ENCODE measurements around the gene ENDOV.
A peak's percentile ranks its signal among the peaks of the same experiment; 100 is the strongest.

Gene ENDOV

DNA sequence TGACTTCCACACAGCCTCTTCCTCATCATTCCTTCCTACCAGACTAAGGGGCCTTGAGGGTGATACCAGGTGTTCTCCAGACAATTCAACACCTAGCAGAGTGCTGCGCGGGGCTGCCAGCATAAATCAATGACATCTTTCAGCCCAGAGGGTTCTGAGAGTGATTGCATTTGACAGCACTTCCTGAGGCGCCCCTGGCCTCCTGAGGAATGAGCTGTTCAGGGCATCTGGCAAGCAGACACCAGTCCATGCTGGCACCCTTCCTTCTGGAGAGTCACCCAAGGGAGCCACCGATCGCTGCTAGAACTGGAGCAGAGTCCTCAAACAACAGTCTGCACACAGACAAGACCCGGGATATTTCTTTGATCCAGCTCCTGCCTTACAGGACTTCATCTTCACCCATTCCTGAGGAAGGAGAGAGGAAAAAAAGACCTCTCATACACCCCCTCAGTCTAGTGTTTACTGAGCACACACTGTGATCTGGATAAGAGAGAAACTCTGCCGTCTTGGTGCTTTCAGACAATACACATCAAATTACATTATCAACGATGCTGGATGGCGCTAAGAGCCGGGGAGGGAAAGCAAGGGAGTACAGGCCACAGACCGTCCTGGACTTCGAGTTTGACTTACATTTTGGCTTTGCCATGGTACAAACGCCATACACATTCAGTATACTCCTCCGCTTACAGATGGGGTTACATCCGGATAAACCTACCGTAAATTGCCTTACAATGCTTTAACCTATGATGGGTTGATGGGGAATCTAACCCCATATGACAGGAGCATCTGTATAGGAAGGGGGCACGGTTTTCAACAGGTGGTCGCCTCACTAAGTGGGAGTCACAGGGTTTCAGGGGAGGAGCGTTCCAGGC, 38.4 kb downstream of the ENDOV start:
- DNase-seq, result no peak

DNA sequence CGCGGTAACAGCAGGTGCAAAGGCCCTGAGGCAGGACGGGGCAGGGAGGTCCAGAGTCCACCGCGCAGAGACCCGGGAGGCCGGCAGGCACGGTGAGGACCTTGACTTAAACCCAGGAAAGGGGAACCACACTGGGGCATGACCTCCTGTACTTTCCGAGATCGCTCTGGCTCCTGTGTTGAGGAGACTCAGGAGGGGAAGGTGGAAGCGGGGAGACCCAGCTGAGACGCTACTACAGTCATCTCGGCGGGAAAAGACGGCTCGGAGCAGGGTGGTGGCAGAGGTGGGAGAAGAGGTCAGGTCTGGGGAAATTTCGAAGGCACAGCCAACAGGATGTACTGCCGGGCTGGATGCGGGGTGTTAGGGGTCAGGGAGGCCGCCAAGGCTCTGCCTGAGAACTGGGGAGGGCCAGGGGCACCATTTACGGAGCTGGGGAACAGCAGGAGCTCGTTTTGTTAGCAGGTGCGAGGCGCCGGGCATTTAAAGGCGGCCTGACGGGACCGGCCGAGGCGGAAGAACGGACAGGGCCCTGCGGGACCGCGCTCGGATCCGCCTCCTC, 39.1 kb downstream of the ENDOV start:
- DNase-seq, result no peak

DNA sequence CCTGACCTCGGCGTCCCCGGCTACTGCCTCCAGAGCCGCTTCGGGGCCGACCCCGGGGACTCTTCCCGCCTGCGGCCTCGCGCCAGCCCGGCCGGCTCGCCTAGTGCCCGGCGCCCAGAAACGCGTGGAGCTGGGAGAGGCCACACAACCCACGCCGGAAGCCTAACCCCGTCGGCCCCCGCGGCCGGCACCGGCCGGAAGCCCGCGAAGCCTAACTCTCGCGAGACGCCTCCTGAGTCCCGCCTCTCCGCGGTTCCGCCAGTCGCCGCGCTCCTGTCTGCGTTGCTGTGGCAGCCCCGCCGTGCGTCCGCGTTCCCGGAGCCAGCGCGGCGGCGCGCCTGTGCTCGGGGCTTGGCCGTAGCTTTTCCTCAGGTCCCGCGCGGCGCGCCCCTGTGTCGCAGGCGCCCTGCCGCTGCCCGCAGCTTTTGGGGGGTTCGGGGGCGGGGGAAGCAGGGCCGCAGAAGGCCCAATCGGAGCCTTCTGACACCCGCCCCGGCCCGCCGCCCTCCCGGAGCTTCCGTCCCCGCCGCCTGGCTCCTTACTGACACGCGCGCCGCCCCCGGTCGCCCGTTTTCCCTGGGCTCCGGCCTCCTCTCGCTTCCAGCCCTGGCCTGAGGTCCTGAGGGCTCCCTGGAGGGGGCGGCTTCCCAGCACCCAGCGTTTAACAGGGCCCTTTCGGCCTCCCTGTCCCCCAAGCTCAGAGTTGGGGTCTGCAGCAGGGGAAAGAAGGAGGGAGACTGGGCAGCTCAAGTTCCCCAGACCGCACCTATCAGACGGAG, 39.8 kb downstream of the ENDOV start:
- DNase-seq, result peak; percentile 94

DNA sequence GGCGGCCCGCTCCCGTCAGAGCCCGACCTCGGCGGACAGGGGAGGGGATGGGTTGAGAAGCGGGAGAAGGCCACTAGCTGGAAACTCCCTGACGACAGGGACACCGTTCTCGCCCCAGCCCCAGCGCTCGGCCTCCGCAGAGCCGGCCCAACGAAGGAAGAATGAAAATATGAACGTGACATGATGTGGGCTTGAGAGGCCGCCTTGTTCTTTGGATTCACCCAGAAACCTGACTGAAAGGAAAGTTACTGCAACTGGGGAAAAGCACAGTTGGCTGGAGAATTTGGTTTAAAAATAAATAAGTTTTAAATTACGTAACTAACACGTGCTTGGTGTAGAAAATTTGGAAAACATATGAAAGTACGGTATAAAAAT, 40.4 kb downstream of the ENDOV start:
- peak in 1 of 2 donors; percentile 37 for DNase-seq

DNA sequence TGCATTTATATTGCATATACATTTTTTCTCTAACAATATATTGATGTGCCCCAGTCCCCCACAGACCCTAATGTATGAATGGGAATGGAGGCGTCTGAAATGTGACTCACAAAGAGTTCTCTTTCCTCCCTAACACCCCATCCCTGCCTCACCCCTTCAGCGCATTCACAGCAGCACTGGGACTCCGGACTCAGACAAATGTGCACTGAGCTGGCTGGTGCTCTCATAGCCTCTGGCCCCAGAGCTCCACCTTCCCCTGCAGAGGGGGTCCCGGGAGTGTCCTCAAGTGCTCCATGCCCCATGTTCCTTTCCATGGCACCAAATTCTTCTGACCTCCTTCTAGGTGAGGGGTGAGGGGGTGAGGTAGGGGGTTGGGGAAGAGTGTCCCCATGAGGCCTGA, 40.8 kb downstream of the ENDOV start:
- no peak for DNase-seq

DNA sequence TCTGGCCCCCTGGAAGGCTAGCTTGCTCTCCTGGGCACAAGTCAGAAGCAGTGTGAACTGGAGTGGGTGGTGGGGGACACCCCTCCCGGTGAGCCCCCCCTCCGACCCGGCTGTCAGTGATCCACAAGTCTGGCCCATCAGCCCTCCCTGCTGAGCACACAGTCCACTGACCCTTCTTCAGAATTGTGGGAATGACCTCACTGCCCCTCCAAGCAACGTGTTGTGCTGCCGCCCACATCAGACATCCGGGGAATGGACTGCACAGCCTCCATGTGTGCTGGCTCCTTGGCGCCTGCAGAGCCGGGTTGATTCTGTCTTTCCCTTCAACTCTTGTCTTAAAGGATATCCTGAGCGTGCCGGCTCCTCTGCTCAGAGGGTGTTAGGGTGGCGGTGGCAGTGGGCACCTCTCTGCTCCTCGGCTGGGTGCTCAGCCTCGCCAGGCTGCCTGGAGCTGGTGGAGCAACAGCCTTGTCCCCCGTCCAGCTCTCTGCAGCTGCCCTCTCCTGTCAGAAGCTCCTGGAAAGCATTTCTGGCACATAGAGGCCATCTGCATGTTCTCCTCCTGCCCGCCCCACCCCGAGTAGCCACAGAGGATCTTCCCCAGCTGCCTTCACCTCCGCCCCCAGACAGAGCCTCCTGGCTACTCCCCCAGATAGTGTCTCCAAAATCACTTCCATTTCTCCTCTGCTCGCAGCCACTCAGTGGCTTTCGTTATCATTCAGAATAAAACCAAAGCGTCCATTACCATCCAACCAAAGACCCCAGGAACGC, 41.7 kb downstream of the ENDOV start:
- no peak for DNase-seq

DNA sequence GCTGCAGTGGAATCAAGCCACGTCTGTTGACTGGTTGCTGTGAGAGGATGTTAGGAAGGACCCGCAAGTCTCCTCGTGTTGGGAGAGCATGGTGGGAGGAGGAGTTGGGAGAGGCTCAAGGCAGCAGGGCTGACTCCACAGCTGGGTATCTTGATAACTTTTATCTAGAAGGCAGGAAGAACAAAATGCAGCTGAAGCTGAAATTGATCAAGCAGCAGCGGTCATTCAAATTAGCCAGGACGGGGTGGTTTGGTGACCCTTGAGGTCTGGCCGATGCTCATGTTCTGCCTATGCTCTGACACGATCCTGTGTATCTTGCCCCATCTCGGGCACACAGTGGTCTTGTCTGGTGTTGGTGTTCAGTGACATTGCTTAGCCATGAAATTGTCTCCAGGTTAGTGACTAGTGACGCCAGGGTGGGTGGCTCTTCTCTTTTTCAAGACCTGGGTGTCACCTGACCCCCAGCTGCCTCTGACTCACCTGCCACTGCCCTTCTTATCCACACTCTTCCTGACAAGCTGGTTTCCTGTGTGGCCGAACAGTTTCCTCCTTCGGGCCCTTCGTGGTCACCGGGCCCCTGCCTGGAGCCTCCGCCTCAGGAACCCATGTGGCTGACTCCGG, 42.4 kb downstream of the ENDOV start:
- DNase-seq, result no peak

DNA sequence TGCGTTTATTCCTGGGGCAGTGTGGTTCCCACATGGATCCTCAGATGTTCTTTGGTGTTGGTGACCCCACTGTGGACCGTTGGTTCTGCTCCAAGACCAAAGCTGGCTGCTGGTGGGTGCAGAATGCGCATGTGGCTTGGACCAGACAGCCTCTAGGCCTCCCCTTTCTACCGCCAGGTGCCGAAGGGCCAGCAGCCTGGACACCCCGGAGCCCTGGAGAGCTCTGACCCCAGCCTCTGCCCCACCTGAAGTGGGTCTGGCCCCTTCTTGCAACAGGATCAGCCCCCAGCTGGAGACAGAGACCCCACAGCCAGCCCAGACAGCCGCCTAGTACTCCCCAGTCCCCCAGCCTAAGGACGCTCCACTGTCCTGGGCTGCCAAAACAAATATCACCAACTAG, 43.0 kb downstream of the ENDOV start:
- DNase-seq, result no peak

DNA sequence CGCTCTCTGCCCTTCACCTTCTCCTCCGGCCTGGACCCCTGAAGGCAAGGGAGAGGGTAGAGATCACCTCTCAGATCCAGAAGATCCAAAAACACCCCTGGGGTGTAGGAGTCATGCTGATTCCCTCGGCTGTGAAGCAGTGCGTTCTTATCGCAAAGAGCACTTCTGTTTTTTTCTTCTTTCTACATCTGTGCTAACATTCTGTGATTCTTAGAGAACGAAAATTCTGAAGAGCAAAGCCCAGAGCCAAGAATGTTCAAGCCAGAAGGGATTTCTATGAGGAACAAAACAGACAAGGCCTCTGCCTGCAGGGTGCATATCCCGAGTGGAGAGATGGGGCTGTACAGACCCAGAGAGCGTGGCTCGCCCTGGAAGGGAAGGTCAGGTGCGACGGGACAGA, 44.3 kb downstream of the ENDOV start:
- DNase-seq, result no peak

DNA sequence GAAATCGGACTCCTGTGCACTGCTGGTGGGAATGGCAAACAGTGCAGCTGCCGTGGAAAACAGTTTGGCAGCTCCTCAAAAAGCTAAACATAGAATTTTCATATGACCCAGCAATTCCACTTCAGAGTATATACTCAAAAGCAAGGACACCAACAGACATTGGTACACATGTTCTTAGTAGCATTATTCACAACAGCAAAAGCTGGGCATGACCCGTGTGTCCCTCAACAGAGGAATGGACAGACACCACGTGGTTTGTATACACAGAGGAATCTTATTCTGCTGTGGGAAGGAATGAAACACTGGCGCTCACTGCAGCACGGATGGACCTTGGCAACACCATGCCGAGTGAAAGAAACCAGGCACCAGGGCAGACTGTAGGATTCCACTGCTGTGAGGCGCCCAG, 45.5 kb downstream of the ENDOV start:
- no peak for DNase-seq

DNA sequence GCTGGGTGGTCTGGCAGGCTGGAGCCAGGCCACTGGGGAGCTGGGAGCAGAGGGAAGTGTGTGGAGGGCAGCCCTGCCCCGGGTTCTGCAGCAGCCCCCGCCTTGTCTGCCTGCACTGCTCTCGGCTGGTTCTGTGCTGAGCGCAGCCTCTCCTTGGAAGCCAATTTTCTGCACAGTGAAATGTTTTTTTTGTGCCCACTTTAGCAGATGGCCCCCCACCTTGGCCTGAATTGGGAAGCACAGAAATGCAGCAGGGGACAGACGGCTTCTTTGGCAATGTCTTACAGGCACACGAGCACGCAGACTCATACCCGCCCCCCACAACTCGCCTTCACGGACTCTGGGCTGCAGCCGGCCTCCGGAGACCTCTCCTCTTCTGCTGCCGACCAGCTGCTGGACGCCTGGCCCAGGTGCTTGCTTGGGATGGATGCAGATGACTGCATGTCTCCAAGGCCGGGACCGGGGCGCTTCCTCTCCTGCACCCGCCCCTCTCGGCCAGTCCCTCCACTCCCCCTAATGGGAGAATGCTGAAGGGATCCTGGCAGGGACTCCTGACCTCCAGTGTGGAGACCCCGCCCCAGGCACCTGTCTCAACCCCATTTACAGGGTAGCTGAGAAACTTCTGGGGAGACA, 46.7 kb downstream of the ENDOV start:
- DNase-seq, result no peak

DNA sequence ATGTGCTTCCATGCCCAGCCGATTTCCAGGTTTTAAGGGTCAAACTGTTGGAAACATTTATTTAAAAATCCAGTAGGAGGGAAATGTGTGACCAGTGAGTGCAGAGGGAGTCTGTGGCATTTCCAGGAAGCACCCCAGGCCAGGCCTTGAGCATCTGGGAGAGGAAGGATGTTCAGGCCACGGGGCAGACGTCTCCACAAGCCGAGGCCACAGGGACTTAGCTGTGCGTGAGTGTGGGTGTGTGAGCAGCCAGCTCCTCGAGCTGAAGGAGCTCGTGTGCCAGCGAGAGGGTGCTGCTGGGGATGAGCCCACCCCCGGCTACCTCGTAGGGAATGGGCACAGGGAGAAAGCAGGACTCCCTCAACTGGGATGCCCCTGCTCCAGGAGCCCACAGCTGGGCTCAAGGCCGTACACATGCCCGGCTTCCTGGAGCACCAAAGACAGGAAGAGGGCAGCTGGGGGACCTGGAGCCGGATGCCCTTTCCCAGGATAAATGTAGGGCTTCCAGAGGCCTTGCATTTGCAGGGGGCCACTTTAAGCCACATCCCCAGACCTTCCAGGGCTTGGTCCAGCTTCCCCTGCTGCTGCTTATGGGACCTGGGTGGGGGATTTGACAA, 48.9 kb downstream of the ENDOV start:
- DNase-seq, result no peak

DNA sequence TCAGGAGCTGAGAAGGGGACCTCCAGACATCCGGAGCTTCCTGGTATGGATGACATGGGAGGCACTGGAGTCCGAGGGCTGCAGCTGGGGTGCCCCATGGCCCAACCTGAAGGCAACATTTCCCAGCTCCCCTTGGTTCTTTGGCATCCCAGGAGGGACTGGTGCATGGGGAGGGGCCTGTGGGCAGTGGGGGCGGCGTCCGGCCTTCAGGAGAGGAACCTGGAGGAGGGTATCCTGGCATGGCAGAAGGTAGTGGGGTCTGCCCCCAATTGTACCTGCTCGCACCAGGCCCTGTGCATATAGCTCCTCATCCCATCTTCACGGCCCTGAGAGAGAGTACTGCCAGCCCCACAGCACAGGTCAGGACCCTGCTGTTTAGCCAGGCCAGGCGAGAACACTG, 49.5 kb downstream of the ENDOV start:
- no peak for DNase-seq

DNA sequence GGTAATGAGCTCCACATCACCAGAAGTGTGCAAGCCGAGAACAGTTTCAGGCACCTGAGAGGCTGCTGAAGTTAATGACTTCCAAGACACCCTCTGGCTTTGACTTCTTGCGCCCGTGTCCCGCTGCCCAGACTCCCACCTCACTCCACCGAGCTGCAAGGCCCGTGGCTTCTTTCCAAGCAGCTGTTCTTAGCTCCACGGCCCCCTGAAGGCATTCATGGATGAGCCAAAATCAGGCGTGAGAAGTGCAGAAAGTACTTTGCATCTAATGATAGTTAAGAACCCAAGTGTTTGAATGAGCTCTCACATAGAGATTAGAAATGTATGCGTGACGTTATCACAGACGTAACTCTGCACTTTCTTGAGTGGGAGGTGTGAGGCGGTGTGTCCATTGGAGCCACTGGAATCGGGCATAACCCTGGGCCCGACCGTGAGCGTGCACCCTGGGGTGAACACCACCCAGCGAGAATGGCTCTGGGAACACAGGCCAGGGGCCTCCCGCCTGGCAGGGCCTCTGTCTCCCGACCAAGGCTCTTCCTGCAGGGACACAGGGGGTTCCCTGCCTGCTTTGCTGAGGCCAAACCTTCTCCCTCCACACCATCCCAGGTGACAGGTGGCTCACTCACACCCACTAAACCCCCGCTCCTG, 50.5 kb downstream of the ENDOV start:
- no peak for DNase-seq

DNA sequence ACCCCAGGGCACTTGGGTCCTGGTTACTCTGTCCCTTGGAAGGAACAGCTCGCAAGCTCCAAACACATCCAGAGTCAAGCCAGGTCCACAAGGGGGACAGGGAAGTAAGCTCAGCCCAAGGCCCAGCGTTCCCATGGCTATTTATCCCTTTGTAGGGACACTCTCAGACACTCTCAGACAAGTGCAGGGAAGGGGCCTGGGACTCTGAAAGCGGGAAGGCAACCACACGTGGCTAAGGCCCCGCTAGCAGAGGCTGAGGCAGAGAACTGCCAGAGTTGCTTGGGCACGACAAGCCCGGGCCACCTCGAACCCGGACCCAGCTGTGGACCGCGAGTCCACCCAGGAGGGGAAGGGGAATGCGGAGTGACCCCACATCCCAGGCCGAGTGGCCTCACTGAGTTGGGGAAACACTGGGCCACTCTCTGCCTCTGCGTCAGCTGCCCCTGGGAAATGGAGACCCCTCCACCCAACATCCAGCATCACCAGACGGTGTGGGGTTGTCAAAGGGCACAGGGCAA, 51.3 kb downstream of the ENDOV start:
- no peak for DNase-seq

DNA sequence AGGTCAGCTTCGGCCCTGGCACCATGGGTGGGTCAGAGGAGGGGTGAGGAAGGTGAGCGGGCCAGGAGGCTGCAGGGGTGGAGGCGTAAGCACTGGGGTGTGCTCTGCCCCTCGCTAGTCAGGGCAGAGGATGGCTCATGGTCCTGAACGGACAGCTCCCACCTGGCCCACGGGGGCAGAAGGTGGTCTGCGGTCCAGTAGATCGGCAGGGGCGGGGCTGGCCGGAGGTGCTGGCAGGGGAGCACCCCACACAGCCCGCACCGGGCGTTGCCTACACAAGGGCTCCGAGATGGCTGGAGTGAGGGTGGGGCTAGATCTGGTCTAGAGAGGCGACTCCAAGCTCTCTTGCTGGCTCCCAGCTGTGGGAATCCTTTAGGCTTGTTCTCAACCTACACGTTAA, 53.3 kb downstream of the ENDOV start:
- DNase-seq, result no peak

DNA sequence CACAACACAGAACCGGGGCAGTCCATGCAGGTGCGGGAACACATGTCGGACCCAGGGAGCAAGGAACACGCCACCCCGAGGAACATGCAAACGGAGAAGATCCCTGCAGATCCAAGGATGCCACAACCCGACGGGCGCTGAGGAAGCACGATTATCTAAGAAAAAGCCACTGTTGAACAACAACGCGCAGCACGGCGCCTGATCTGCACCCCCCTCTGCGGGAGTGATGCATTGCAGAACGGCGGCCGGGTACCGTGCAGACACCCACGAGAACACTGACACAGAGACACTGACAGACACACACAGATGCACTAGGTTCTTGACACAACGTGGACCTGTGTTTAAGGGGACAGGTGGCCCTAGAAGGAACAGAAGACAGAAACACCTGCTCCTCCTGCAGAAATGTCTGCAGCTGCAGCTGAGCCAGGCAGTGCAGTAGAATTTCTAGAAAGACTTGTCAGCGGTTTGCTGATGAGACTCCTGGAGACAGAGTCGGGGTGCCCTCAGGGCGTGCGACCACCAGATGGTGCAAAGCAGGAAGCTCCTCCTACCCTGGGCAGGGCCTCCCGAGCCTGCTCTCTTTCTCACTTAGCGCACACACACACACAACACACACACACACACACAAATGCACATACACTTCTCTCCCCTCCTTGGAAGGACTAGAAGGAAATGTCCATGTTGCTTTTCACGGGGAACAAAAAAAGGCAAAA, 54.0 kb downstream of the ENDOV start:
- DNase-seq, result no peak

DNA sequence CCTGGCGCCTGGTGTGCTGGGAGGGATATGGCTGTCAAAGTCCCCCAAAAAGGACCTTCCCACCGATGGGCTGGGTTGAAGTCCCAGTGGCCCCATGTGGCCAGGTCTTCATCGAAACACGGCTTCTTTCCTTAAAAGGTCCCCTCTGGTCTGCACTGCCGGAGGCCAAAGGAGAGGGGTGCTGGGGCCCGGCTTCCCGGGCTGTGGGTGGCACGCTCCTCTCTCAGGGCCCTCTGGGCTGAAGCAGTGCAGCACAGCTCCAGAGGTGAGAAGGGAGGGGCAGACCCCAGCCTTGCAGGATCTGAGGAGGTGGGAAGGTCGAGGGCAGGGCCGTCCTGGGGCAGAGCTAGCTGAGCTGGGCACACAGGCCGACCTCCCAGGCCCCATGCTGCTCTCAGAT, 54.7 kb downstream of the ENDOV start:
- DNase-seq, result no peak

DNA sequence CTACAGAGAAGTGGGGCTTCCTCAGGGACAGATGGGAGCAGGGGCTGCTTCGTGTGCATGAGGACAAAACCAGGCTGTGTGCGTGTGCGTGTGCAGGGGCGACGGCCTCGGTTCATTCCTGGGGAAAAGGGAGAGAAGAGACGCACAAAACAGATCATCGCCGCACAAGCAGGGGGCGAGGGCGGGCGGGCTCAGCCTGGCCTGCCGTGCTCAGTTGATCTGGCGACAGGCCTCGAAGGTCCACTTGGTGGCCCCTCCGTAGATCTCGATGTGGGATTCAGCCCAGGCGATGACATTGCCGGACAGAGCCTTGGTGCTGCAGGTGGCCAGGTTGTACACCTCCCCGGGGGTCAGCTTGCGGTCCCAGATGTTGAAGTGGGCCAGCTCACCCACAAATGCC, 55.6 kb downstream of the ENDOV start:
- no peak for DNase-seq

DNA sequence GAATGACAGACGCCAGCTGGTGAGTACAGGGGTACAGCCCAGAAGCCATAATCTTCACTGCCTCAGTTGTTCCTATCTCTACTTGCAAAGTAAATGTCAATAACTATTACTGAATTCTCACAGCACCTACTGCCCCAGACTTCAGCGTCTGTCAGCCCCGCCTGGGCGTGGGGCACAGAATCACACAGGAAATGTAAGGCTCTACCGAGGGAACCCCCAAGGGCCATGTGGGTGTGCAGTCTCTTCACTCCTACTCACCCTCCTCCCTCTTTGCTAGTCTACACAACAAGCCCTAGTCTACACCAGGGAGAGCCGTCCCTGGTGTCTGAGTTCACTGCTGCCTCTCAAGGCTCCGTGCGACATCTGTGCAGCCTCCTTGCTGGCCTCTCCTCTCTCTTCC, 57.0 kb downstream of the ENDOV start:
- DNase-seq, result no peak

All from hippocampal formation (tissue), 2 donors.